ENCODE measurements around the gene MPDZ.

DNA sequence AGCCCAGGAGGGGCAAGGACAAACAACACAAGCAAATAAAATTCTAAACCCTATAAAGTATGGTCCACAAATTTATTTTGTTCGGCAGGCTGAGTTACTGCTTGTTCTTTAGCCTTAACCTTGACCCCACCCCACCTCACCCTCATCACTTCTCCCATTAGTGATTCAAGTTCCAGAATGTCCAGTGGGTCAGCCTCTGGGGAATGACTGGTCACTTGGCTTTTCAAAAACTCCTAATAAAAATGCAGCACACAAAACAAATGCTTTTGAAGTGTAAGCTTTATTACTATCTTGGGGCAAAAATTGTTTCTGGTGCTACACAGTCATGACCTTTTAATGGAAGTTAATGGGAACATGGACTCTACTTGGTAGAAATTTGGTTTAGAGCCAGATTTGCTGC, 142.1 kb downstream of the MPDZ start:
- no peak for TF ChIP-seq POLR2A (IDR thresholded peaks at IDR 0.05; ENCODE audit: low read depth)
- TF ChIP-seq, protein P1, sequence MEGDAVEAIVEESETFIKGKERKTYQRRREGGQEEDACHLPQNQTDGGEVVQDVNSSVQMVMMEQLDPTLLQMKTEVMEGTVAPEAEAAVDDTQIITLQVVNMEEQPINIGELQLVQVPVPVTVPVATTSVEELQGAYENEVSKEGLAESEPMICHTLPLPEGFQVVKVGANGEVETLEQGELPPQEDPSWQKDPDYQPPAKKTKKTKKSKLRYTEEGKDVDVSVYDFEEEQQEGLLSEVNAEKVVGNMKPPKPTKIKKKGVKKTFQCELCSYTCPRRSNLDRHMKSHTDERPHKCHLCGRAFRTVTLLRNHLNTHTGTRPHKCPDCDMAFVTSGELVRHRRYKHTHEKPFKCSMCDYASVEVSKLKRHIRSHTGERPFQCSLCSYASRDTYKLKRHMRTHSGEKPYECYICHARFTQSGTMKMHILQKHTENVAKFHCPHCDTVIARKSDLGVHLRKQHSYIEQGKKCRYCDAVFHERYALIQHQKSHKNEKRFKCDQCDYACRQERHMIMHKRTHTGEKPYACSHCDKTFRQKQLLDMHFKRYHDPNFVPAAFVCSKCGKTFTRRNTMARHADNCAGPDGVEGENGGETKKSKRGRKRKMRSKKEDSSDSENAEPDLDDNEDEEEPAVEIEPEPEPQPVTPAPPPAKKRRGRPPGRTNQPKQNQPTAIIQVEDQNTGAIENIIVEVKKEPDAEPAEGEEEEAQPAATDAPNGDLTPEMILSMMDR (IDR thresholded peaks at IDR 0.05): no peak
- no peak for TF ChIP-seq EP300 (IDR thresholded peaks at IDR 0.05)

Measured in esophagus muscularis mucosa (tissue), 4 donors.